Fibroblast of mammary gland (primary cell): ENCODE data around the gene ACKR1.
A peak's percentile ranks its signal among the peaks of the same experiment; 100 is the strongest.

ENCODE experiments used
- DNase-seq: peaks from one replicate; pipeline ENCODE4 v3.0.0-alpha.2; 2010; ENCODE audit warnings: low read depth
- H3K4me3 ChIP-seq: 2 replicates; pipeline ENCODE4 v1.5.1; 2011; ENCODE audit warnings: low read depth, mild to moderate bottlenecking, low read length, moderate library complexity; ENCODE audit not compliant: control insufficient read depth
- CTCF ChIP-seq: conservative IDR thresholded peaks from 2 replicates; pipeline ENCODE4 v1.5.1; 2011; ENCODE audit warnings: low read depth, low read length, inconsistent platforms; ENCODE audit not compliant: control insufficient read depth, insufficient read depth

The ACKR1 gene

GRCh38 chr1:159212596-159212995 is 7.9 kb downstream of the ACKR1 start:
- peak; percentile 57 for DNase-seq
- no peak for TF ChIP-seq CTCF
- no peak overlapping the region for H3K4me3 ChIP-seq

- peak; percentile 43 for DNase-seq
- H3K4me3 ChIP-seq: no peak overlapping the region
- TF ChIP-seq CTCF: peak; percentile 94
Observed at GRCh38 chr1:159214149-159214760, 9.6 kb downstream of the ACKR1 start.

- no peak overlapping the region for H3K4me3 ChIP-seq
- no peak for DNase-seq
- no peak for TF ChIP-seq CTCF
Observed at GRCh38 chr1:159218649-159219636, 14.3 kb downstream of the ACKR1 start.

- no peak for DNase-seq
- no peak for TF ChIP-seq CTCF
- H3K4me3 ChIP-seq: no peak overlapping the region
Observed at GRCh38 chr1:159222075-159222865, 17.6 kb downstream of the ACKR1 start.

- no peak for DNase-seq
- no peak for TF ChIP-seq CTCF
- no peak overlapping the region for H3K4me3 ChIP-seq
Observed at GRCh38 chr1:159223004-159223403, 18.3 kb downstream of the ACKR1 start.

GRCh38 chr1:159228554-159228953 is 23.9 kb downstream of the ACKR1 start:
- H3K4me3 ChIP-seq: no peak overlapping the region
- no peak for TF ChIP-seq CTCF
- no peak for DNase-seq
